Neural progenitor cell (in vitro differentiated cells): ENCODE results near the gene AEN. TPM values are rescaled to one million over a fixed set of nuclear protein-coding genes. Genes with fewer than 3 reads are reported as not detected.
A peak's percentile ranks its signal among the peaks of the same experiment; 100 is the strongest.

Experiments used
- DNase-seq: peaks from one replicate; pipeline ENCODE4 v3.0.0-alpha.2; 2016; ENCODE audit warnings: low spot score
- H2AFZ ChIP-seq: fragments of 200-600 bp; sonication (generic); replicated peaks from 2 replicates; pipeline ENCODE4 v1.6.1; 2016; ENCODE audit warnings: antibody characterized with exemption
- H3F3A ChIP-seq: fragments of 200-600 bp; sonication (generic); 2 replicates; pipeline ENCODE4 v1.6.1; 2016; ENCODE audit warnings: antibody characterized with exemption, low read depth
- H3K27ac ChIP-seq: fragments of 200-600 bp; sonication (generic); 2 replicates; pipeline ENCODE4 v1.5.1; 2016; ENCODE audit warnings: mild to moderate bottlenecking
- H3K27me3 ChIP-seq: fragments of 200-600 bp; sonication (generic); 2 replicates; pipeline ENCODE4 v1.6.1; 2016; ENCODE audit warnings: mild to moderate bottlenecking, moderate library complexity
- H3K36me3 ChIP-seq: fragments of 200-600 bp; sonication (generic); 2 replicates; pipeline ENCODE4 v1.5.1; 2016
- H3K4me1 ChIP-seq: fragments of 200-600 bp; sonication (generic); 2 replicates; pipeline ENCODE4 v1.6.1; 2016; ENCODE audit warnings: mixed run types
- H3K4me2 ChIP-seq: fragments of 200-600 bp; sonication (generic); 2 replicates; pipeline ENCODE4 v1.6.1; 2016
- H3K4me3 ChIP-seq: fragments of 200-600 bp; sonication (generic); 2 replicates; pipeline ENCODE4 v1.5.1; 2016
- H3K79me2 ChIP-seq: fragments of 200-600 bp; sonication (generic); 2 replicates; pipeline ENCODE4 v1.6.1; 2016; ENCODE audit warnings: low read depth
- H3K9ac ChIP-seq: fragments of 200-600 bp; sonication (generic); 2 replicates; pipeline ENCODE4 v1.6.1; 2016
- H3K9me3 ChIP-seq: fragments of 200-600 bp; sonication (generic); 2 replicates; pipeline ENCODE4 v1.5.1; 2016; ENCODE audit warnings: low read depth
- H4K20me1 ChIP-seq: fragments of 200-600 bp; sonication (generic); 2 replicates; pipeline ENCODE4 v1.6.1; 2016; ENCODE audit warnings: low read depth
- H3K27ac Mint-ChIP-seq: 3 replicates; pipeline ENCODE4 v1.8.0; 2021; ENCODE audit warnings: mixed read lengths
- H3K27me3 Mint-ChIP-seq: 2 replicates; pipeline ENCODE4 v1.8.0; 2022; ENCODE audit warnings: low read depth, mild to moderate bottlenecking, inconsistent platforms, moderate library complexity, mixed read lengths; ENCODE audit not compliant: insufficient read depth
- H3K36me3 Mint-ChIP-seq: 3 replicates; pipeline ENCODE4 v1.8.0; 2021; ENCODE audit warnings: mixed read lengths
- H3K4me1 Mint-ChIP-seq: 3 replicates; pipeline ENCODE4 v1.8.0; 2021; ENCODE audit warnings: mixed read lengths
- H3K4me3 Mint-ChIP-seq: 3 replicates; pipeline ENCODE4 v1.8.0; 2021; ENCODE audit warnings: mild to moderate bottlenecking, moderate library complexity, mixed read lengths
- H3K9me3 Mint-ChIP-seq: 3 replicates; pipeline ENCODE4 v1.8.0; 2020; ENCODE audit warnings: mixed read lengths
- CTCF ChIP-seq: fragments of 200-600 bp; sonication (generic); IDR thresholded peaks from 2 replicates; pipeline ENCODE4 v1.5.1; 2017; ENCODE audit warnings: antibody characterized with exemption, mild to moderate bottlenecking
- EZH2 ChIP-seq: fragments of 200-600 bp; sonication (generic); IDR thresholded peaks from 2 replicates; pipeline ENCODE4 v1.6.1; 2017; ENCODE audit warnings: antibody characterized with exemption, mild to moderate bottlenecking, moderate library complexity
- EZH2phosphoT487 ChIP-seq: fragments of 200-600 bp; sonication (generic); IDR thresholded peaks from 2 replicates; pipeline ENCODE4 v1.6.1; 2017; ENCODE audit warnings: antibody characterized with exemption
- total RNA-seq: library from RNA; depleted of rRNA; stranded (reverse); fragments of >200 nt; gene quantifications from 2 replicates; pipeline ENCODE4 v1.2.3, GENCODE V29; 2015; ENCODE audit warnings: low replicate concordance

AEN gene
- total RNA-seq, 1 donor from 2014 or later = 35.0 TPM

DNA sequence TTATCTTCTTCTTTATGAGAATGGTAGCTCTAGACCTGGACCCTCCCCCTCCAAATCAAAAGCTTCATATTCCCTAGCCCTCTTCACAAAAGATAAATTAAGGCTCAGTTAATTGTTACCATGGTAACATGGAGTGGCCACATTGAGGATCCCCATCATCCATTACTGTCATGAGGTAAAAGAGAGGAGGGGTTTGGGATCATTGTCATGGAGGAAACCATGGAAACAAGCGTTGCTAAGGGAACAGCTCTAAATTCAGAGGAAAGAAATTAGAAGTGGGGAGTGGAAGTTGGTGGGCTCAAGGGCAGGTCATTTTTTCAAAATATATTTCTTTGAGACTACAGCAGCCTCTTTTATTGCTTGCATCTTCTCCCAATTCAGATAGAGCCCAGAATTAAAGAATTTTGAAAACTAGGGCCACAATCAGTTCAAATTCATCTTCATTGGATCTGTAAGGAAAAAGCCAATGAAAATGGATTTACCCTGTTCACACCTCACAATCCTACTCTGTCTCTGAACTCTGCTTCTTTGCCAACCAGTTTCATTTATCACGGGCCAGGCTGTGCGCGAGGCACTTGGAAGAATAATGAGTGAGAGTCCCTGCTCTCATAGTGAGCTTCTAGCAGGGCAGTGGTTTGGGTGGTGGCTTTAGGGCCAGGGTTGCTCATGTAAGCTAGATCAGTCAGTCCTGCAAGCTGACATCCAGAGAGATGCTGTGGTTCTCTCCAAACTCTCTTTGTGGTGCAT is 11.6 kb upstream of the AEN start:
- DNase-seq = no peak
- no peak overlapping the region for H3K27ac Mint-ChIP-seq
- H3K27ac ChIP-seq = no peak overlapping the region
- H3K36me3 ChIP-seq = no peaks in the 10 kb centered on the region
- peaks cover 32% of the 10 kb centered on the region for H4K20me1 ChIP-seq
- H3K4me2 ChIP-seq = peak overlapping the region; percentile 55
- H3K9me3 ChIP-seq = no peaks in the 10 kb centered on the region
- H3K27me3 ChIP-seq = peaks cover 70% of the 10 kb centered on the region
- H3K4me1 Mint-ChIP-seq = peaks cover 50% of the 10 kb centered on the region
- no peak overlapping the region for H2AFZ ChIP-seq
- no peak for TF ChIP-seq CTCF
- no peak for TF ChIP-seq EZH2phosphoT487
- no peaks in the 10 kb centered on the region for H3K9me3 Mint-ChIP-seq
- H3K4me3 ChIP-seq = no peak overlapping the region
- peaks cover 62% of the 10 kb centered on the region for H3K4me1 ChIP-seq
- no peaks in the 10 kb centered on the region for H3K36me3 Mint-ChIP-seq
- peaks cover 48% of the 10 kb centered on the region for H3K27me3 Mint-ChIP-seq
- no peak overlapping the region for H3K4me3 Mint-ChIP-seq
- H3K79me2 ChIP-seq = no peaks in the 10 kb centered on the region
- no peak overlapping the region for H3K9ac ChIP-seq
- peaks cover 68% of the 10 kb centered on the region for H3F3A ChIP-seq

DNA sequence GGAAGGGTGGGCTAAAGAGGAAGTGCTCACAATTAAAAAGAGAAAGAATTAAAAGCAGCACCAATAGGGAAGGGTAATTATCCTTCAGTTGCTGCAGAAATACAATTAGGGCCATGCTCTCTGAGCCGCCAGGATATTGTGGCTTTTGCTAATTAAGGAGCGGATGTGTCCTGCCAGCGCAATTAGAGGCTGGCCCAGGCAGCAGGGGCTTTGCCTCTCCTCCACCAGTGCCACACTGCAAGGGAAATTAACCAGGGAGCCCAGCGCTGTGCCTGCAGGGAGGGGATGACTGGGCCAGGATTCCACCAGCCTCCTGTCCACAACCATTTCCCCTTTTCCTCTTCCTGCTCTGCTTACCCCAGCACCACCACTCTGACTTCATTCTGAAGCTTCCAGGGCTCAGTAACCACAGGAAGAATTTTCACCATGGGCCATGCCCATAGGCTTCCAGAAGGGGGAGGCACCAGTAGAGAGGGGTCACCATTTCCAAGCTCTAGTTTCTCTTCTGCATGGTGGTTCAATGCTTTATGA is 10.4 kb upstream of the AEN start:
- TF ChIP-seq EZH2phosphoT487 = peak; percentile 27
- TF ChIP-seq CTCF = peak; percentile 42
- TF ChIP-seq EZH2 = no peak
- Histone ChIP-seq H3K9me3 (no peaks in the 10 kb centered on the region), H3K36me3 (no peaks in the 10 kb centered on the region), H3K27ac (no peak overlapping the region), H3K27me3 (peaks cover 57% of the 10 kb centered on the region), H2AFZ (no peak overlapping the region), H4K20me1 (peaks cover 22% of the 10 kb centered on the region), H3K4me3 (peak overlapping the region; percentile 3), H3K9ac (no peak overlapping the region), H3F3A (peaks cover 65% of the 10 kb centered on the region), H3K4me2 (peak overlapping the region; percentile 55), H3K79me2 (no peaks in the 10 kb centered on the region), H3K4me1 (peaks cover 60% of the 10 kb centered on the region)
- Mint-ChIP-seq H3K36me3 (no peaks in the 10 kb centered on the region), H3K27me3 (peaks cover 43% of the 10 kb centered on the region), H3K9me3 (no peaks in the 10 kb centered on the region), H3K4me1 (peaks cover 44% of the 10 kb centered on the region), H3K27ac (no peak overlapping the region), H3K4me3 (no peak overlapping the region)
- DNase-seq = peak; percentile 71

- no peak for DNase-seq
Observed at GRCh38 chr15:88612186-88612796, 8.8 kb upstream of the AEN start.

More at GRCh38 chr15:88612186-88612796, 8.8 kb upstream of the AEN start:
- Mint-ChIP-seq H3K36me3 (no peaks in the 10 kb centered on the region), H3K4me3 (no peak overlapping the region), H3K9me3 (no peaks in the 10 kb centered on the region), H3K27ac (no peak overlapping the region), H3K4me1 (peaks cover 36% of the 10 kb centered on the region), H3K27me3 (peaks cover 28% of the 10 kb centered on the region)
- Histone ChIP-seq H4K20me1 (peaks cover 8% of the 10 kb centered on the region), H3K9me3 (no peaks in the 10 kb centered on the region), H3K27me3 (peaks cover 42% of the 10 kb centered on the region), H3F3A (peaks cover 65% of the 10 kb centered on the region), H3K36me3 (no peaks in the 10 kb centered on the region), H3K4me3 (no peak overlapping the region), H3K27ac (no peak overlapping the region), H3K4me2 (no peak overlapping the region), H3K79me2 (no peaks in the 10 kb centered on the region), H3K4me1 (peaks cover 64% of the 10 kb centered on the region), H3K9ac (no peak overlapping the region), H2AFZ (no peak overlapping the region)
- no peak for TF ChIP-seq EZH2
- no peak for TF ChIP-seq CTCF
- no peak for TF ChIP-seq EZH2phosphoT487
